ENCODE measurements around the gene HAGH. TPM values are rescaled to one million over a fixed set of nuclear protein-coding genes. Genes with fewer than 3 reads are reported as not detected.

The HAGH gene
- total RNA-seq, 2 experiments from 2014 or later = 34.9 to 45.6 TPM

- Mint-ChIP-seq H3K36me3 (ENCODE audit: low read depth) (peaks cover 16% of the 10 kb centered on the region), H3K27me3 (no peaks in the 10 kb centered on the region), H3K4me3 (peak overlapping the region; percentile 86), H3K27ac (peak overlapping the region; percentile 69), H3K4me1 (peaks cover 13% of the 10 kb centered on the region), H3K9me3 (no peaks in the 10 kb centered on the region)
- ChIA-PET CTCF (interaction anchor here (1.0 to 1.4 kb wide), 2 partner anchors 12 to 234 kb away, joined by 3 read pairs; no protein-coding TSS in a partner anchor), POLR2A (interaction anchor here (0.6 kb wide), 1 partner anchor 1112 kb away, joined by 4 read pairs; the partner anchor contains the start of gene FLYWCH2)
- peak; percentile 37 for DNase-seq
Measured at GRCh38 chr16:1770328-1771187, 56.1 kb downstream of the HAGH start.

- no peak for DNase-seq
- Mint-ChIP-seq H3K27me3 (no peaks in the 10 kb centered on the region), H3K4me3 (peak overlapping the region; percentile 86), H3K4me1 (peaks cover 10% of the 10 kb centered on the region), H3K36me3 (ENCODE audit: low read depth) (peaks cover 16% of the 10 kb centered on the region), H3K27ac (peak overlapping the region; percentile 60), H3K9me3 (no peaks in the 10 kb centered on the region)
- CTCF ChIA-PET = interaction anchor here (1.0 to 1.4 kb wide), 2 partner anchors 11 to 235 kb away, joined by 3 read pairs; no protein-coding TSS in a partner anchor
- POLR2A ChIA-PET = interaction anchor here (0.6 kb wide), 1 partner anchor 1113 kb away, joined by 4 read pairs; the partner anchor contains the start of gene FLYWCH2
Measured at GRCh38 chr16:1769402-1770300, 57.0 kb downstream of the HAGH start.

- H3K4me1 Mint-ChIP-seq = peaks cover 8% of the 10 kb centered on the region
- ChIA-PET POLR2A (no interaction called here), CTCF (interaction anchor here (0.7 kb wide), 1 partner anchor 14 kb away, joined by 3 read pairs; the partner anchor contains the start of genes NUBP2 and SPSB3)
- no peaks in the 10 kb centered on the region for H3K9me3 Mint-ChIP-seq
- H3K4me3 Mint-ChIP-seq = no peak overlapping the region
- no peak for DNase-seq
- H3K27me3 Mint-ChIP-seq = no peaks in the 10 kb centered on the region
- H3K36me3 Mint-ChIP-seq (ENCODE audit: low read depth) = peaks cover 16% of the 10 kb centered on the region
- H3K27ac Mint-ChIP-seq = no peak overlapping the region
Measured at GRCh38 chr16:1768767-1769401, 57.7 kb downstream of the HAGH start.

GRCh38 chr16:1768061-1768766 lies 58.4 kb downstream of the HAGH start:
- no peak overlapping the region for H3K4me3 Mint-ChIP-seq
- H3K4me1 Mint-ChIP-seq = peaks cover 7% of the 10 kb centered on the region
- H3K27ac Mint-ChIP-seq = no peak overlapping the region
- H3K27me3 Mint-ChIP-seq = no peaks in the 10 kb centered on the region
- peaks cover 16% of the 10 kb centered on the region for H3K36me3 Mint-ChIP-seq (ENCODE audit: low read depth)
- DNase-seq = no peak
- H3K9me3 Mint-ChIP-seq = no peaks in the 10 kb centered on the region
- ChIA-PET CTCF (interaction anchor here (0.7 to 1.3 kb wide), 2 partner anchors 15 to 44 kb away, joined by 3 read pairs; partner anchors contain the start of genes NUBP2 and SPSB3), POLR2A (no interaction called here)

- H3K27me3 Mint-ChIP-seq = no peaks in the 10 kb centered on the region
- no peaks in the 10 kb centered on the region for H3K9me3 Mint-ChIP-seq
- CTCF ChIA-PET = interaction anchor here (1.3 kb wide), 1 partner anchor 44 kb away, joined by 3 read pairs; no protein-coding TSS in a partner anchor
- POLR2A ChIA-PET = no interaction called here
- DNase-seq = no peak
- H3K4me3 Mint-ChIP-seq = peak overlapping the region; percentile 27
- H3K27ac Mint-ChIP-seq = no peak overlapping the region
- peaks cover 7% of the 10 kb centered on the region for H3K4me1 Mint-ChIP-seq
- H3K36me3 Mint-ChIP-seq (ENCODE audit: low read depth) = peaks cover 15% of the 10 kb centered on the region
Measured at GRCh38 chr16:1767116-1767994, 59.3 kb downstream of the HAGH start.

- H3K4me3 Mint-ChIP-seq = no peak overlapping the region
- no peaks in the 10 kb centered on the region for H3K27me3 Mint-ChIP-seq
- H3K4me1 Mint-ChIP-seq = peaks cover 5% of the 10 kb centered on the region
- no peaks in the 10 kb centered on the region for H3K9me3 Mint-ChIP-seq
- no peak for DNase-seq
- no peak overlapping the region for H3K27ac Mint-ChIP-seq
- CTCF ChIA-PET = no interaction called here
- POLR2A ChIA-PET = no interaction called here
- peaks cover 11% of the 10 kb centered on the region for H3K36me3 Mint-ChIP-seq (ENCODE audit: low read depth)
Measured at GRCh38 chr16:1766701-1767100, 59.9 kb downstream of the HAGH start.

- Mint-ChIP-seq H3K27me3 (no peaks in the 10 kb centered on the region), H3K27ac (no peak overlapping the region), H3K4me1 (peaks cover 5% of the 10 kb centered on the region), H3K4me3 (no peak overlapping the region), H3K9me3 (no peaks in the 10 kb centered on the region), H3K36me3 (ENCODE audit: low read depth) (peaks cover 12% of the 10 kb centered on the region)
- no peak for DNase-seq
- ChIA-PET POLR2A (no interaction called here), CTCF (no interaction called here)
Measured at GRCh38 chr16:1766231-1766630, 60.4 kb downstream of the HAGH start.

- peaks cover 16% of the 10 kb centered on the region for H3K36me3 Mint-ChIP-seq (ENCODE audit: low read depth)
- no peaks in the 10 kb centered on the region for H3K9me3 Mint-ChIP-seq
- no peak overlapping the region for H3K4me3 Mint-ChIP-seq
- no peaks in the 10 kb centered on the region for H3K27me3 Mint-ChIP-seq
- ChIA-PET POLR2A (no interaction called here), CTCF (no interaction called here)
- no peak for DNase-seq
- peaks cover 5% of the 10 kb centered on the region for H3K4me1 Mint-ChIP-seq
- H3K27ac Mint-ChIP-seq = no peak overlapping the region
Measured at GRCh38 chr16:1765826-1766225, 60.8 kb downstream of the HAGH start.

- H3K36me3 Mint-ChIP-seq (ENCODE audit: low read depth) = peaks cover 13% of the 10 kb centered on the region
- ChIA-PET CTCF (interaction anchor here (1.0 kb wide), 1 partner anchor 10 kb away, joined by 3 read pairs; no protein-coding TSS in a partner anchor), POLR2A (no interaction called here)
- no peaks in the 10 kb centered on the region for H3K9me3 Mint-ChIP-seq
- no peak for DNase-seq
- H3K27ac Mint-ChIP-seq = no peak overlapping the region
- H3K4me3 Mint-ChIP-seq = no peak overlapping the region
- H3K4me1 Mint-ChIP-seq = peaks cover under 1% of the 10 kb centered on the region
- H3K27me3 Mint-ChIP-seq = no peaks in the 10 kb centered on the region
Measured at GRCh38 chr16:1764971-1765370, 61.7 kb downstream of the HAGH start.

GRCh38 chr16:1763521-1764511 lies 62.8 kb downstream of the HAGH start:
- ChIA-PET POLR2A (no interaction called here), CTCF (interaction anchor here (0.9 to 1.0 kb wide), 3 partner anchors 9 to 447 kb away, joined by 3 to 4 read pairs (median 3); no protein-coding TSS in a partner anchor)
- Mint-ChIP-seq H3K36me3 (ENCODE audit: low read depth) (peaks cover 13% of the 10 kb centered on the region), H3K4me3 (no peak overlapping the region), H3K9me3 (no peaks in the 10 kb centered on the region), H3K4me1 (peaks cover 2% of the 10 kb centered on the region), H3K27me3 (no peaks in the 10 kb centered on the region), H3K27ac (no peak overlapping the region)
- DNase-seq = no peak
